Liver (tissue), 9 donors: ENCODE data around the gene TLN1. TPM values are rescaled to one million over a fixed set of nuclear protein-coding genes. Genes with fewer than 3 reads are reported as not detected.
A peak's percentile ranks its signal among the peaks of the same experiment; 100 is the strongest.

Source experiments
- DNase-seq: peaks from one replicate; pipeline ENCODE4 v3.0.0-alpha.2; 2017; ENCODE audit warnings: low spot score
- H3K27ac ChIP-seq, 2 donors: one replicate each; pipeline ENCODE4 v1.7.0; 2013; ENCODE audit warnings: inconsistent platforms in 2 of 2, low read length in 2 of 2, control low read depth in 1 of 2, low read depth in 1 of 2, mild to moderate bottlenecking in 1 of 2
- H3K27me3 ChIP-seq, 4 donors: one replicate each; pipeline versions ENCODE4 v1.6.1 to v1.7.0; 2013; ENCODE audit warnings: low read length in 3 of 4, inconsistent platforms in 1 of 4, mild to moderate bottlenecking in 1 of 4, moderate library complexity in 1 of 4; ENCODE audit not compliant: control insufficient read depth in 4 of 4, insufficient read depth in 4 of 4
- H3K36me3 ChIP-seq, 4 donors: one replicate each; pipeline versions ENCODE4 v1.6.1 to v1.7.0; 2013; ENCODE audit warnings: low read length in 3 of 4, mild to moderate bottlenecking in 3 of 4, low read depth in 1 of 4, moderate library complexity in 1 of 4; ENCODE audit not compliant: control insufficient read depth in 4 of 4, insufficient read depth in 3 of 4
- H3K4me1 ChIP-seq, 4 donors: one replicate each; pipeline versions ENCODE4 v1.6.1 to v1.7.0; 2013; ENCODE audit warnings: low read length in 3 of 4, mild to moderate bottlenecking in 3 of 4, moderate library complexity in 1 of 4; ENCODE audit not compliant: control insufficient read depth in 4 of 4, insufficient read depth in 4 of 4
- H3K4me3 ChIP-seq, 3 donors: one replicate each; pipeline versions ENCODE4 v1.6.1 to v1.7.0; 2013; ENCODE audit warnings: low read length in 3 of 3, control low read depth in 1 of 3, low read depth in 1 of 3, mild to moderate bottlenecking in 1 of 3
- H3K9ac ChIP-seq, 2 donors: one replicate each; pipeline ENCODE4 v1.7.0; 2013; ENCODE audit warnings: low read length in 2 of 2, mild to moderate bottlenecking in 2 of 2, moderate library complexity in 2 of 2, control low read depth in 1 of 2, low read depth in 1 of 2
- H3K9me3 ChIP-seq, 4 donors: one replicate each; pipeline versions ENCODE4 v1.6.1 to v1.7.0; 2013; ENCODE audit warnings: low read length in 3 of 4; ENCODE audit not compliant: control insufficient read depth in 4 of 4
- ATF3 ChIP-seq: IDR thresholded peaks from 2 replicates; pipeline ENCODE4 v1.6.1; 2016; ENCODE audit warnings: antibody characterized with exemption
- CTCF ChIP-seq: fragments of 150-350 bp; IDR thresholded peaks from 2 replicates; pipeline ENCODE4 v1.5.1; 2017; ENCODE audit warnings: improper control_type of control experiment, low read depth, low read length; ENCODE audit not compliant: missing input control
- EGR1 ChIP-seq, 2 donors: IDR thresholded peaks; 2 replicates each; pipeline ENCODE4 v1.6.1; 2016 to 2018; ENCODE audit warnings: antibody characterized with exemption in 2 of 2, low read depth in 2 of 2
- FOXA1 ChIP-seq: IDR thresholded peaks from 2 replicates; pipeline ENCODE4 v1.6.1; 2016; ENCODE audit warnings: antibody characterized with exemption
- FOXA2 ChIP-seq: IDR thresholded peaks from 2 replicates; pipeline ENCODE4 v1.6.1; 2016; ENCODE audit warnings: antibody characterized with exemption
- GABPA ChIP-seq, 2 donors: IDR thresholded peaks in 1 of 2; conservative IDR thresholded peaks in 1 of 2; 2 replicates each; pipeline ENCODE4 v1.6.1; 2016; ENCODE audit warnings: antibody characterized with exemption in 2 of 2, mild to moderate bottlenecking in 1 of 2, moderate library complexity in 1 of 2
- JUND ChIP-seq, 2 donors: IDR thresholded peaks; 2 replicates each; pipeline ENCODE4 v1.6.1; 2016; ENCODE audit warnings: antibody characterized with exemption in 2 of 2
- MAX ChIP-seq: IDR thresholded peaks from 2 replicates; pipeline ENCODE4 v1.6.1; 2016; ENCODE audit warnings: antibody characterized with exemption
- NR2F2 ChIP-seq: IDR thresholded peaks from 2 replicates; pipeline ENCODE4 v1.6.1; 2016; ENCODE audit warnings: antibody characterized with exemption
- RAD21 ChIP-seq, 2 donors: IDR thresholded peaks; 2 replicates each; pipeline ENCODE4 v1.6.1; 2016; ENCODE audit warnings: antibody characterized with exemption in 2 of 2, mild to moderate bottlenecking in 2 of 2
- REST ChIP-seq: IDR thresholded peaks from 2 replicates; pipeline ENCODE4 v1.6.1; 2016; ENCODE audit warnings: antibody characterized with exemption, mild to moderate bottlenecking
- RXRA ChIP-seq, 2 donors: IDR thresholded peaks; 2 replicates each; pipeline ENCODE4 v1.6.1; 2017 to 2018; ENCODE audit warnings: antibody characterized with exemption in 2 of 2, mild to moderate bottlenecking in 1 of 2
- TAF1 ChIP-seq: conservative IDR thresholded peaks from 2 replicates; pipeline ENCODE4 v1.6.1; 2016; ENCODE audit warnings: antibody characterized with exemption, mild to moderate bottlenecking
- YY1 ChIP-seq: IDR thresholded peaks from 2 replicates; pipeline ENCODE4 v1.6.1; 2016; ENCODE audit warnings: antibody characterized with exemption, mild to moderate bottlenecking
- ZBTB33 ChIP-seq: IDR thresholded peaks from 2 replicates; pipeline ENCODE4 v1.6.1; 2016; ENCODE audit warnings: antibody characterized with exemption
- WGBS: extraction: QIAGEN DNeasy Blood & Tissue Kit; methylation state at CpG from one replicate; pipeline ENCODE4 v1.1.7; 2013; 5-methylcytosine and 5-hydroxymethylcytosine counted together
- polyA plus RNA-seq, 2 donors: library from polyadenylated mRNA; stranded (reverse) in 1 of 2; unstranded in 1 of 2; fragments of 200-250 nt in 1 of 2; fragments of >200 nt in 1 of 2; fragmentation: Nextera tagmentation in 1 of 2; extraction: Ambion mirVana in 1 of 2; gene quantifications; one replicate each; pipeline versions ENCODE4 v1.2.1 to v1.2.3, GENCODE V29; 2013 to 2015
- total RNA-seq, 2 donors: library from RNA; depleted of rRNA; stranded (reverse); fragments of >200 nt; gene quantifications; one replicate each; pipeline ENCODE4 v1.2.3, GENCODE V29; 2014
- donor health status: healthy.
- donor health status: healthy.
- donor health status: healthy.
- donor health status: healthy.
- donor health status: healthy.

Gene TLN1
- total and polyA plus RNA-seq, 4 donors: 24.5 to 184 (median 125) TPM

- 47% methylated on average over 13 of the region's 13 CpGs for WGBS
- Histone ChIP-seq H3K27me3 (no peaks in the 10 kb centered on the region), H3K9me3 (no peaks in the 10 kb centered on the region), H3K36me3 (no peaks in the 10 kb centered on the region), H3K9ac (no peak overlapping the region), H3K27ac (no peak overlapping the region), H3K4me1 (peaks cover 0 to 8% (median 7%) of the 10 kb centered on the region in 4 donors), H3K4me3 (peak overlapping the region in 1 of 3 donors; percentile 50)
- no peak for DNase-seq
- no peak for TF ChIP-seq GABPA (IDR thresholded peaks at IDR 0.05 in 1 of 2, conservative IDR thresholded peaks at IDR 0.05 in 1 of 2)
- no peak for TF ChIP-seq JUND (IDR thresholded peaks at IDR 0.05)
- TF ChIP-seq RXRA (IDR thresholded peaks at IDR 0.05): no peak
Measured at GRCh38 chr9:35675204-35675603, 56.8 kb downstream of the TLN1 start.

- TF ChIP-seq EGR1 (IDR thresholded peaks at IDR 0.05; ENCODE audit: low read depth in 2 of 2) (no peak), JUND (IDR thresholded peaks at IDR 0.05) (no peak), ZBTB33 (no peak), GABPA (IDR thresholded peaks at IDR 0.05 in 1 of 2, conservative IDR thresholded peaks at IDR 0.05 in 1 of 2) (no peak), NR2F2 (no peak), RAD21 (IDR thresholded peaks at IDR 0.05) (no peak), MAX (no peak), YY1 (no peak), ATF3 (no peak), FOXA2 (no peak), CTCF (no peak), REST (no peak), FOXA1 (no peak), RXRA (IDR thresholded peaks at IDR 0.05) (no peak), TAF1 (no peak)
- Histone ChIP-seq H3K4me1 (peaks cover 5 to 16% (median 14%) of the 10 kb centered on the region in 4 donors), H3K27me3 (no peaks in the 10 kb centered on the region), H3K9me3 (no peaks in the 10 kb centered on the region), H3K9ac (no peak overlapping the region), H3K36me3 (no peaks in the 10 kb centered on the region), H3K4me3 (no peak overlapping the region), H3K27ac (no peak overlapping the region)
- no peak for DNase-seq
- WGBS: 82% methylated on average over 3 of the region's 3 CpGs
Measured at GRCh38 chr9:35674025-35674361, 58.0 kb downstream of the TLN1 start.
